ENCODE measurements around the gene DARS2.
"Not testable (repeated sequence)": the region's sequence is repeated elsewhere in the genome, so short reads cannot be mapped to it uniquely, and the experiment has no call there.

Gene DARS2

GRCh38 chr1:173862769-173863223 lies 38.3 kb downstream of the DARS2 start:
- DNase-seq, result no peak

GRCh38 chr1:173863224-173864161 lies 39.0 kb downstream of the DARS2 start:
- no peak for DNase-seq

GRCh38 chr1:173864179-173864867 lies 39.9 kb downstream of the DARS2 start:
- DNase-seq, result no peak

DNA sequence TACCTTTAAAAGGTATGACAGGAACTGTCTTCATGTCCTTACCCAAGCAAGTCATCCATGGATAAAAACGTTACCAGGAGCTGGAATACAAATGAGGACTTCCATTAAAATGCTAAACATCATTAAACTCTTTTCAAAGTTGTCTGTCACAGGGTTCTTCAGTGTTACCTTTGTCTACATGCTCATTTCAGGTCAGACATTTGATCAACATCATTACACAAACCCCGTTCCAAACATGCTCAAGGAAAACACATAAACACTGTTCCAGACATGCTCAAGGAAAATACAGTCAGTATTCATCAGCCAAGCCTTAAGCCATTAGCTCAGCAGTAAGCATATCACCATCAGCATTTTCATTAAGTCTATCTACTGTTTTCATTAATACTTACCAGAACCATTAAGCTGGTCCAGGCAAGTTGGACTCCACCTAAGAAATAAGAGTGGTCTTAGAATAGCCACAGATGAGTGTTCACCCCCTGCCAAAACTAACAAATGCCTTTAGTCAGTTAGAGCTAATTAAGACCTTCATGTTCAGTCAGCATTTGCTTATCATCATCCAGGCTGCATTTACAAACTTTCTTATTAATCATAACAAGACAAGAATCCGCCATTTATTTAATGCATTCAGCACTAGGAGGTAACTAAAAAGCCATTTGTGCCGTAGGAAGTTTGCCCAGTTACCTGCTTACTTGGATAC lies 41.1 kb downstream of the DARS2 start:
- no peak for DNase-seq

- DNase-seq, result no peak
Measured at GRCh38 chr1:173866413-173867115, 42.1 kb downstream of the DARS2 start.

- no peak for DNase-seq
Measured at GRCh38 chr1:173867141-173867752, 42.8 kb downstream of the DARS2 start.

- DNase-seq, result peak; percentile 99
Measured at GRCh38 chr1:173867753-173868265, 43.3 kb downstream of the DARS2 start, which contains the start of gene GAS5. GAS5 (minus strand) TSS chr1:173867989.

- peak; percentile 99 for DNase-seq
Measured at GRCh38 chr1:173868266-173869020, 44.0 kb downstream of the DARS2 start, which contains the start of gene ZBTB37. ZBTB37 (plus strand) TSS chr1:173868380; CDS start chr1:173870226, 1,846 bp downstream.

- no peak for DNase-seq
Measured at GRCh38 chr1:173869021-173869359, 44.5 kb downstream of the DARS2 start.

- peak; percentile 66 for DNase-seq
Measured at GRCh38 chr1:173870252-173871075, 46.0 kb downstream of the DARS2 start.

GRCh38 chr1:173871091-173871490 lies 46.6 kb downstream of the DARS2 start:
- no peak for DNase-seq

DNA sequence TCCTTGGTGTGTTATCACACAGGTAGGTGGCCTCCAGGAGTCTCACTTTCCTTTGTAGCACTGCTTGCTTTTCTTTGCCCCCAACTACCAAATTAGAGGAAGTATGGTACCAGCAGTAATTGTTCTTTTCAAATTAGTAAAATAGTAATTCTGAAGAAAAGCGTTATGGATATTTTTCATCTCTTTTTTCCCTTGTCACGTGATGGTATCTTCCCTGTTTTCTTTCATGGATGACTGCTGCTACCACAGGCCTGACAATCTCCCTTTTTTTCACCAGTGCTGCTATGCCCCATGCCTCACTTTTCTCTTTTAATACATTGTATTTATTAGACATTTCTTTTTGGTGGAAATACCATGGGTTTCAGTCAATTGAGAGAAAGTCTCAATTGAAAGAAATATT lies 47.0 kb downstream of the DARS2 start:
- no peak for DNase-seq

- DNase-seq, result no peak
Measured at GRCh38 chr1:173876732-173877131, 52.3 kb downstream of the DARS2 start.

DNA sequence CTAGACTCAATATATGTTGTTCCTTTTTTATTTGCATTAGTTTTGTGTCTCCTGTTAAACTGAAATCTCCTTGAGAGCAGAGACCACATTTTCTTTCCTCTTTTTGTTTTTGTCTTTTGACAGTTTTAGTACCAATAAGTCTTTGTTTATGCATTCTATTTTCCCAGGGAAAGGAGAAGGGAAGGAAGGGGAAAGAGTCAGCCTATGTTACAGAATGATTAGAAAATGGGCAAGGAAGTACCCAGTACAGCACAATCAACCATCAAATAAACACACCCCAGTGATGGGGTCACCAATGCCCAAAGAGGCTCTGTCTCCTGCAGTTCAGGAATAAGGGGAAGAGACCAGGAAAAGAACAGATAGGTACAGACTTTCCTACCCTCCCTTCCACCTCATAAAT lies 53.8 kb downstream of the DARS2 start:
- no peak for DNase-seq

DNA sequence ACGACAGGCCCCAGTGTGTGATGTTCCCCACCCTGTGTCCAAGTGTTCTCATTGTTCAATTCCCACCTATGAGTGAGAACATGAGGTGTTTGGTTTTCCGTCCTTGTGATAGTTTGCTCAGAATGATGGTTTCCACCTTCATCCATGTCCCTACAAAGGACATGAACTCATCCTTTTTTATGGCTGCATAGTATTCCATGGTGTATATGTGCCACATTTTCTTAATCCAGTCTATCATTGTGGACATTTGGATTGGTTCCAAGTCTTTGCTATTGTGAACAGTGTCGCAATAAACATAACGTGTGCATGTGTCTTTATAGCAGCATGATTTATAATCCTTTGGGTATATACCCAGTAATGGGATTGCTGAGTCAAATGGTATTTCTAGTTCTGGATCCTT lies 56.6 kb downstream of the DARS2 start:
- not testable (repeated sequence) for DNase-seq

GRCh38 chr1:173884701-173885100 lies 60.2 kb downstream of the DARS2 start:
- no peak for DNase-seq

DNA sequence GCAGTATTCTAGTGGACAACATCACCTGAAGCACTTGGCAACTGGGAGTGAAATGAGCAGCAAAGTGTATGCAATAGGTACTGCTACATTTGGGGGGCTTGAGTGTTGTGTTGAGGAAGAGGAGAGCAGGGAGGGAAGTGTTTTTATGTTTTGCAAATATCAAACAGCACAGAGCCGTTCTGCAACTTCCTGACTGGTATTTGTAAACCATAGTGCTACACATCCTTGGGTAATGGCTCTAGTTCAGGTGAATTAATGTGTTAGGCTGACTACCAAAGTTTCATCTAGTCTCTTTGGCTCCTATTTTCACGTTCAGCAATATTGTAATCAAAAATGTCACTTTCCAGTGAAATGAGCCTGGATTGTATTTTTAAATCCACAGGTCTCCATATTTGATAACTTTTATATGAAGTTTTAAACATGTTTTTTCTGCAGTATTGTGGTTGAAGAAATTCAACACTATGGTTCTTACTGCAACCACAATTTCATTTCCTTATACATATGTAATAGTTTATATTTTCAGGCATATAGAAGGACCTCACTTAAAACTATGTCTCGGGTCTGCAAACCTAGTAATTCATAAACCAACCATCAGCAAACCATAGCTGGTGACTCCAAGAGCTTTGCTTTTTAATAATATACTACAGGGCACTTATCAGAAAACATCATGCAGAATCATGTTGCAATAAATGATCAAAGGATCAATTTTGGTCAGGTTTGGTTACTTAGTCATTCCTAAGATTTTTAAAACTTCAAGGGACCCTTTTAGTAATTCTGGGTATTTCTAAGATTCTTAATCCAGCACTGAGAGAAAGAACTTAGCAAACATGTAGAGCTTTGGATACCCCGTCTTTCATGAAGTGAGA lies 62.5 kb downstream of the DARS2 start:
- DNase-seq, result no peak

DNA sequence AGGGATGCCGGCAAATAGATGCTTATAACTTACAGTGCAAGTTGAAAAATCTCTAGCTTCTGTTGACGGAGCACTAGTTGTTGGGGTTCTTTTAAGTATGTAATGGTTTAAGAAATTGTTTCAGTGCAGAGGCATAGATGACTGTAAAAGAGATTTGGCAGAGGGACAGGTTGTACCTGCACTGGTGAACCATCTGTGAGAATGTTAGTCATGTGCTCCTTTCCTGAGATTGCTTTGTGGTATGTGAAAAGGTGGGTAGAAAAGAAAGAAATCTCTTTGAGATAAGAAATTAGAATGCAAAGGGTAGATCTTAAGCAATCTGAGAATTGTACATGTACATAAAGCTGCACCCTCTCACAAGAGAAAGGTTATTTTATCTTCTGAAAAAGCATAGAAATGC lies 63.2 kb downstream of the DARS2 start:
- no peak for DNase-seq

GRCh38 chr1:173888749-173889148 lies 64.3 kb downstream of the DARS2 start:
- no peak for DNase-seq

All from NK-92 treated with Interleukin-12 subunit alpha and Interleukin-12 subunit beta, amount 100 ng/mL, for 24 hours (cell line).